IPS-18a (cell line): ENCODE measurements around the gene ARL5A.
A peak's percentile ranks its signal among the peaks of the same experiment; 100 is the strongest.
"Not testable (repeated sequence)": the region's sequence is repeated elsewhere in the genome, so short reads cannot be mapped to it uniquely, and the experiment has no call there.

Experiments
- H3K27ac ChIP-seq: one replicate; pipeline ENCODE4 v1.5.1; 2013; ENCODE audit warnings: low read length
- H3K27me3 ChIP-seq: one replicate; pipeline ENCODE4 v1.6.1; 2013; ENCODE audit warnings: mild to moderate bottlenecking, low read length; ENCODE audit not compliant: control insufficient read depth, insufficient read depth
- H3K36me3 ChIP-seq: one replicate; pipeline ENCODE4 v1.6.1; 2013; ENCODE audit warnings: low read depth, low read length; ENCODE audit not compliant: control insufficient read depth
- H3K4me1 ChIP-seq: one replicate; pipeline ENCODE4 v1.6.1; 2013; ENCODE audit warnings: low read depth, low read length; ENCODE audit not compliant: control insufficient read depth
- H3K4me3 ChIP-seq: one replicate; pipeline ENCODE4 v1.5.1; 2013; ENCODE audit warnings: low read length
- H3K9ac ChIP-seq: one replicate; pipeline ENCODE4 v1.6.1; 2013; ENCODE audit warnings: mild to moderate bottlenecking, low read length, moderate library complexity
- H3K9me3 ChIP-seq: one replicate; pipeline ENCODE4 v1.6.1; 2013; ENCODE audit warnings: low read depth, low read length; ENCODE audit not compliant: control insufficient read depth

Gene ARL5A, protein sequence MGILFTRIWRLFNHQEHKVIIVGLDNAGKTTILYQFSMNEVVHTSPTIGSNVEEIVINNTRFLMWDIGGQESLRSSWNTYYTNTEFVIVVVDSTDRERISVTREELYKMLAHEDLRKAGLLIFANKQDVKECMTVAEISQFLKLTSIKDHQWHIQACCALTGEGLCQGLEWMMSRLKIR

DNA sequence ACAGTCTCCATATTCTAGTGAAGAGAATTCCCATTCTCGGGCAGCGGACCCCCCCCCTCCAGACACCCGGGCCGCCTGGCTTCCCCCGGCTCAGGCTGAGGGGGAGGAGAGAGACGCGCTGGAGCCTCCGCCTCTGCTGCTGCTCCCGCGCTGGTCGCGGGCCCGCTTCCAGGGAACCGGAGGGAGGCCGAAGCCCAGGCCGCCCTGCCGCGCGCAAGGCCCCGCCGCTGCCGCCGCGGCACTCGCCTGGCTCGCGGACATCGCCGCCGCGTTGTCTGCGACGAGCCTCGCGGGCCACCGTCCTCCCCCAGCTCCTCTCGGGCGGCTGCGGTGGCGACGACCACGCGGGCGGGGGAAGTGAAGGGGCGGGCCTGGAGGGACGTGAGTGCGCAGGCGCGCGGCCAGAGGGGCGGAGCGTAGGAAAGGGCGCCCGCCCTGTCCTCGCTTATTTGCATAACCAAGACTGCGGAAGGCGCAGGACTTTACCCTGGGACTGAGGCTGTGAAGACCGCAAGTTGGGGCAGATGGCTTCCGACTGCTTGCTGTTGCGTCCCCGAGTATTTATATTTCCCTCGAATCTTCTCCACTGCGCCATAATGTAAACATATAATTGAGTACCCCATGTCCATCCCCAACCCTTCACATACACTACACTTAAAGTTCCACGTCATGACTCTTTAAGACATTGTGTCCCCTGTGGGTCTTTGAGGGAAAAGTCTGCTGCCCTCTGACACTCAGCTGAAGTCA is at the start of gene ARL5A:
Gene ARL5A, minus strand, starts transcription at position 279 of the 747 bp plus-strand sequence. Its CDS starts 245 bp downstream, at position 34.
- Histone ChIP-seq H3K4me3 (peak within 1 kb of the TSS; percentile 97), H3K27me3 (peaks cover 5% of the 10 kb centered on the region), H3K9ac (peak within 1 kb of the TSS; percentile 89), H3K9me3 (no peaks in the 10 kb centered on the region), H3K4me1 (peaks cover 10% of the 10 kb centered on the region), H3K36me3 (no peaks in the 10 kb centered on the region), H3K27ac (peak within 1 kb of the TSS; percentile 39)

DNA sequence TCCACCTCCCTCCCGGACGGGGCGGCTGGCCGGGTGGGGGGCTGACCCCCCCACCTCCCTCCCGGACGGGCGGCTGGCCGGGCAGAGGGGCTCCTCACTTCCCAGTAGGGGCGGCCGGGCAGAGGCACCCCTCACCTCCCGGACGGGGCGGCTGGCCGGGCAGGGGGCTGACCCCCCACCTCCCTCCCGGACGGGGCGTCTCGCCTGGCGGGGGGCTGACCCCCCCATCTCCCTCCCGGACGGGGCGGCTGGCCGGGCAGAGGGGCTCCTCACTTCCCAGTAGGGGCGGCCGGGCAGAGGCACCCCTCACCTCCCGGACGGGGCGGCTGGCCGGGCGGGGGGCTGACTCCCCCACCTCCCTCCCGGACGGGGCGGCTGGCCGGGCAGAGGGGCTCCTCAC is 47.4 kb upstream of the ARL5A start:
- not testable (repeated sequence) for H3K9ac ChIP-seq, H3K4me1 ChIP-seq, H3K4me3 ChIP-seq, H3K36me3 ChIP-seq, H3K27ac ChIP-seq, H3K27me3 ChIP-seq, H3K9me3 ChIP-seq

DNA sequence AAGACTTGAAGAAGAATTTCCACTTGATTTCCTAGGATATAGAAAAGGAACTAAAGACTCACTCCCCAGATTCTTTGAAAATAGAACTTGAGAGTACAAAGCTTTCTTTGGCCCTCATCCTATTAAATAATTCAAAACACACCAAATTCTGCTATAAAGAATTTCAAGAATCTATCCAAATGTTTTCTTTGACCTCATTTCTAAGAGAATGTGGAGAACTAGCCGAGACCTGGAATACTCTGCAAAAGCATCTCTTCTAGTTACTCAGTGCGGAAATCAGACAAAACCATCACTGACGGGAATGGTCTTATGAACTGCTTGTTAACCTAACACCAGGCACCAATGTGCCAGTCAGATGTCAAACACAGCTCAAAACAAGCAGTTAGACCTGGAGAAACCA is 44.2 kb upstream of the ARL5A start:
- Histone ChIP-seq H3K4me1 (no peaks in the 10 kb centered on the region), H3K36me3 (no peaks in the 10 kb centered on the region), H3K4me3 (no peak overlapping the region), H3K9me3 (no peaks in the 10 kb centered on the region), H3K27ac (no peak overlapping the region), H3K27me3 (no peaks in the 10 kb centered on the region), H3K9ac (no peak overlapping the region)

DNA sequence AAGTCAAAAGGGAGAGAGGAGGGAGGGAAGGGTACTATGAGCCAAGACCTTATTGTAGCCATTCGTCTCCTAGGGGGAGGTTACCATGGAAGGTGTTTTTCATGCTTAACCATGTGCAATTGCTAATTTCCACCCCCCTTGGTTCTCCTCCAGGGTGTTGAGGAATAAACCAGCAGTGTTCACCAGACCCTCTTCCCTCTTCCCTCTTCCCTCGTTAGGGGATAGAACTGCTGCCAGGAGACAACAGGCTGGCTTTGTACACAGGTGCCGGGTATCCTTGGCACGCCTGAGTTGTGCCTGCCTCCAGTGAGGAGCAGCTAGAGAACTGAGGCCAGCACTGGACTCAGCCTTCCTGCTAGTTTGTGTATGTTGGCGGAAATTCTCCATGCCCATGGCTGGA is 41.1 kb upstream of the ARL5A start:
- H3K9ac ChIP-seq: no peak overlapping the region
- H3K9me3 ChIP-seq: no peaks in the 10 kb centered on the region
- H3K27ac ChIP-seq: no peak overlapping the region
- H3K36me3 ChIP-seq: no peaks in the 10 kb centered on the region
- no peaks in the 10 kb centered on the region for H3K27me3 ChIP-seq
- H3K4me1 ChIP-seq: no peaks in the 10 kb centered on the region
- H3K4me3 ChIP-seq: no peak overlapping the region

DNA sequence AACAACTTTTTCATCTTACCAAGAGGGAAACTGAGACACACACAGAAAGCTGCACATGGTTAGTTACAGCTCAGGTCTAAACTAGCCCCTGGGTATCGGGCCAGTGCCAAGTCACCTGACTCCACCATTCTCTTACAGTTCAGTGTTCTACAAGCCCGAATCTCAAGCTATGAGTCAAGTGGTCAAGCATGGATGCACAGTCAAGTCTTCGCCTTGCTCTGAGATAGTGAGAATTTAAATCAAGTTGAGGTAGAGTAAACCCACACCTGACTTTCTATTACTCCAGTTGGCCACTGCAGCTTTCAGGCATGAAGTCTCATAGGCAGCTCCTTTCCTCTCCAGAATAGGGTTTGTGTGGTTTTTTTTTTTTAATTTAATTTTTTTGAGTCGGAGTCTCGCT is 34.5 kb upstream of the ARL5A start:
- H3K36me3 ChIP-seq: no peaks in the 10 kb centered on the region

DNA sequence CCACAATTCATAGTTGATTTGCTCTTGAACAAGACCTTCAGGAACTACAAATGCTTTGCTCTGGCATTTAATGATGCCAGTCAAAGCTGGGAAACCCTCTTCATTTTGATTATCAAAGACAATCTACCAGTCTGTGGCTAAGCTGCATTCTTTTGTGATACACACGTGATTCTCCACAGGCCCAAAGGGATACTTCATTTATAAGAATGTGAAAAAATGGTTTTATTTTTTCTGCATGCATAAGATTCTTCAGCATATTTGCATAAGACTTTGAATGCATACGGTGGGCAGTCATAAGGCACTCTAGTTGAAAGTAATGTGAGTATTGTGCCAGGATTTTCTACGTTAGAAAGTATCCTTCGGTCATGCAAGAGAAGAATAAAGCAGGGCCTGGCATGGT is 33.0 kb upstream of the ARL5A start:
- Histone ChIP-seq H3K27me3 (no peaks in the 10 kb centered on the region), H3K27ac (no peak overlapping the region), H3K36me3 (no peaks in the 10 kb centered on the region), H3K4me3 (no peak overlapping the region), H3K9me3 (no peaks in the 10 kb centered on the region), H3K9ac (no peak overlapping the region), H3K4me1 (no peaks in the 10 kb centered on the region)

More for the DNA sequence above, 34.5 kb upstream of the ARL5A start:
- Histone ChIP-seq H3K4me3 (no peak overlapping the region), H3K9me3 (no peaks in the 10 kb centered on the region), H3K27me3 (no peaks in the 10 kb centered on the region), H3K9ac (no peak overlapping the region), H3K27ac (no peak overlapping the region), H3K4me1 (no peaks in the 10 kb centered on the region)

DNA sequence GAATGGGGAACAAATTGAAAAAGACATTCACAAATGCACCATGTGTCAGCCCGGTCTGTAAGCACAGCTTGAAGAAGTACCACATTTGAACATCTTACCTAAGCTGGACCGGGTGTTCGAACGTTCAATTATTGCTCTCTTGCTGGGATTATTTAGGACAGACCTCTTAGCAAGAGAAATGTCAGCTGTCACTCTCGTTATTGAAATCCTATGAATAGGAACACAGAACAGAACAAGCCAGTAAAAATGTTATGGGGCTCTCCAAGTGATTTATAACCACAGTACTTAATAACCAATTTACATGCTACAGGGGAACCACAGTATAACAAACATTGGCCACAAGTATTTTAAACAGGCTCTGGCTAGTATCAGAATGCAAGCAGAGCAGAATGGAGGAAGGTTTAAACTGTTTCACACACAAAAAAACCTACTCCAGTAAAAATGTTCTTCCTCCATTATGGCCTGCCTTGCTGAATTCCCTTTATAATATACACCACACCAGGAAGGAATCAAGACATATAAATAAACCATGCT is 32.5 kb upstream of the ARL5A start:
- H3K9me3 ChIP-seq: no peaks in the 10 kb centered on the region
- H3K27me3 ChIP-seq: no peaks in the 10 kb centered on the region
- H3K4me1 ChIP-seq: no peaks in the 10 kb centered on the region
- H3K4me3 ChIP-seq: no peak overlapping the region
- no peaks in the 10 kb centered on the region for H3K36me3 ChIP-seq
- H3K27ac ChIP-seq: no peak overlapping the region
- no peak overlapping the region for H3K9ac ChIP-seq

DNA sequence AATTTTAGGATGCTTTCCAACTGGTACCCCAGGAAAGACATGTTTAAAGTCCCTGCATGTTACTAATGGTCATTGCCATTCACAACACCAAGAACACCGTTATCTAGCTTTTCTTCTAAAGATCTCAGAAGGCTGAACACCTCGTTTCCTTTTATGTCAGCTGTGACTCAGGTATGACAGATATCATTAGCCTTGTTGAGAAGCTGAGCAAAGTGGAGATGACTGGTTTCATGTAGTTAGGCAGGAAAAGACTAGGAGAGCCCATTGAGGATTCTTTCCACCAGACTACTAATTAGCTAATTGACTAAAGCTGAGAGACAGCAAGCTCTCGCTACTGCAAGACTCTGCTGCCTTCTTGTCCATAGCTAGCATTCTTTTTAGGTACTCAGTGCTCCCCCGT is 32.0 kb upstream of the ARL5A start:
- H3K27me3 ChIP-seq: no peaks in the 10 kb centered on the region

DNA sequence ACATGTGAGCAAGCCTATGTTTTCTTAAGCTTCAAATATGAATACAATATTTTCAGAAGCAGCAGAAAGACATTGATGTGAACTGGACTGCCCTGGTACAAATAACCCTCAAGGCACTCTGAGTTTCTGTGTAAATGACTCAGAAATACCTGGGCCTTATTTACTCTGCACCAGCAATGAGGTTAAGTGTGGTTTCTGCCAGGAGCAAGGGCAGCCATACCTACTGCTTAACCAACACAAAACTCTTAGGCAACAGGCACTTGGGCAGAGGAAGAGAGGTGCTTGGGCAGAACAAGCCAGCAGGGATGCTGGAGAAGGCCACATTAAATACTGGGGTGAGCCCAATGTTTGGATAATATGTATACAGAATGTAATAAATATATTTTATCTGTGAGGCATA is 29.4 kb upstream of the ARL5A start:
- Histone ChIP-seq H3K27ac (no peak overlapping the region), H3K4me3 (no peak overlapping the region), H3K9ac (no peak overlapping the region), H3K9me3 (no peaks in the 10 kb centered on the region), H3K4me1 (no peaks in the 10 kb centered on the region), H3K36me3 (no peaks in the 10 kb centered on the region), H3K27me3 (no peaks in the 10 kb centered on the region)

More for the DNA sequence above, 32.0 kb upstream of the ARL5A start:
- Histone ChIP-seq H3K4me3 (no peak overlapping the region), H3K4me1 (no peaks in the 10 kb centered on the region), H3K36me3 (no peaks in the 10 kb centered on the region), H3K27ac (no peak overlapping the region), H3K9ac (no peak overlapping the region), H3K9me3 (no peaks in the 10 kb centered on the region)

DNA sequence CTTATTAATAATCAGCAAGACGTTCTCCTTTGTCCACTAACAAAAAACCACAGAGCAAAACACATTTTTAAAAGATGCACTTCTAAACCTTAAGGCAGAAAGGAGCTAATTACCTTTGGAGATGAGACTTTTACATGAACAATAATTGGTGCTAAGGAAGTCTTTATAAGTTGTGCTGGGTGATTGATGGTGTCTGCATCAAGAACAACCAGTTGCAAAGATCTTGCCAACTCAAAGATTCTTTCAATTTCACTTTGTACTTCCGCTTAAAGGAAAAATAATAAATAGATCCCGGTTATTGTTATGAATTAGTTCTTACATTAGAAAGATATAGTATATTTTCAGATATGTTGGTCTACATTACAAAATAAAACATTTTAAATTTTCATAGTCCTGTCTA is 26.9 kb upstream of the ARL5A start:
- no peak overlapping the region for H3K27ac ChIP-seq
- no peaks in the 10 kb centered on the region for H3K36me3 ChIP-seq
- no peak overlapping the region for H3K4me3 ChIP-seq
- no peaks in the 10 kb centered on the region for H3K9me3 ChIP-seq
- H3K9ac ChIP-seq: no peak overlapping the region
- H3K4me1 ChIP-seq: no peaks in the 10 kb centered on the region
- H3K27me3 ChIP-seq: no peaks in the 10 kb centered on the region

DNA sequence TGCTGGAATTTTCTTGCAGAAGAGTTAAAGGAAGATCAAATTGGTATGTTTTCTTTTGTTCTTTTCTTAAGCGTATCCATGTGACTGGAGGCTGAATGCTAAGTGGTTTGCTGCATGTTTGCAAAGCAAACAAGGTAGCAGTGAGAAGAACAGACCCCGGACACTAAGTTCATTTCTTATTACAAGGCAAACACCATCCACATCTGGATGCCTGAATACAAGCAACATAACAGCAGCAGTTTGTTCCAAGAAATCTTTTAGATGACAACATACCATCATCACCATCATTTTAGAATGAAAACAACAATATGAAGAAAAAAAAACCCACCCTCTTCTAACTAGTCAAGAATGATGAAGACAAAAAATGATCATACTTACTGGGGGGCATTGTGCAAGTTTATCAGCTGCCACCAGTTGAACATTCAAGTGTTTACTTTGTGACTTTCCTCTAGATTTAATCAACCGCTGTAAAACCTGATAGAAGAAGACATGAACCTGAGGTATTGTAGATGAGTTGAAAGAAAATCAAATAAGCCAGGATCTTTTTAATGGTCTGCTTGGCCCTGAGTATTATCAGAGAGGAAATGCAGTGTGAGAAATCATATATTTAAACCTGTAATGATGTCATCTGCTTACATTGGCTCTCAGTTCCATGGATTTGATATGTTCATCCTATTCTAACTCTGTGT is 25.0 kb upstream of the ARL5A start:
- no peaks in the 10 kb centered on the region for H3K27me3 ChIP-seq
- H3K4me1 ChIP-seq: no peaks in the 10 kb centered on the region
- no peak overlapping the region for H3K9ac ChIP-seq
- H3K9me3 ChIP-seq: no peaks in the 10 kb centered on the region
- no peaks in the 10 kb centered on the region for H3K36me3 ChIP-seq
- H3K27ac ChIP-seq: no peak overlapping the region
- no peak overlapping the region for H3K4me3 ChIP-seq
